ENCODE data around the gene SUV39H1.

GRCh38 chrX:48705871-48706270 is 9.3 kb downstream of the SUV39H1 start:
- TF ChIP-seq, protein P1, sequence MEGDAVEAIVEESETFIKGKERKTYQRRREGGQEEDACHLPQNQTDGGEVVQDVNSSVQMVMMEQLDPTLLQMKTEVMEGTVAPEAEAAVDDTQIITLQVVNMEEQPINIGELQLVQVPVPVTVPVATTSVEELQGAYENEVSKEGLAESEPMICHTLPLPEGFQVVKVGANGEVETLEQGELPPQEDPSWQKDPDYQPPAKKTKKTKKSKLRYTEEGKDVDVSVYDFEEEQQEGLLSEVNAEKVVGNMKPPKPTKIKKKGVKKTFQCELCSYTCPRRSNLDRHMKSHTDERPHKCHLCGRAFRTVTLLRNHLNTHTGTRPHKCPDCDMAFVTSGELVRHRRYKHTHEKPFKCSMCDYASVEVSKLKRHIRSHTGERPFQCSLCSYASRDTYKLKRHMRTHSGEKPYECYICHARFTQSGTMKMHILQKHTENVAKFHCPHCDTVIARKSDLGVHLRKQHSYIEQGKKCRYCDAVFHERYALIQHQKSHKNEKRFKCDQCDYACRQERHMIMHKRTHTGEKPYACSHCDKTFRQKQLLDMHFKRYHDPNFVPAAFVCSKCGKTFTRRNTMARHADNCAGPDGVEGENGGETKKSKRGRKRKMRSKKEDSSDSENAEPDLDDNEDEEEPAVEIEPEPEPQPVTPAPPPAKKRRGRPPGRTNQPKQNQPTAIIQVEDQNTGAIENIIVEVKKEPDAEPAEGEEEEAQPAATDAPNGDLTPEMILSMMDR (IDR thresholded peaks at IDR 0.05) = no peak
- TF ChIP-seq ZFX (IDR thresholded peaks at IDR 0.05; ENCODE audit: borderline replicate concordance) = no peak

All from 22Rv1 (cell line).